Muscle of arm (tissue), 14 donors: Measurements from ENCODE around the gene SUB1. TPM values are rescaled to one million over a fixed set of nuclear protein-coding genes. Genes with fewer than 3 reads are reported as not detected.
"Not testable (repeated sequence)": the region's sequence is repeated elsewhere in the genome, so short reads cannot be mapped to it uniquely, and the experiment has no call there.

ENCODE experiments used
- DNase-seq: peaks from one replicate; pipeline ENCODE4 v3.0.0-alpha.2; 2013
- long read RNA-seq, 11 donors: transcript quantifications; one replicate each; lab custom pipeline, GENCODE V29; 2026
- polyA plus RNA-seq, 12 donors: library from polyadenylated mRNA; unstranded; fragments of 120-200 nt; gene quantifications; one replicate each; pipeline ENCODE4 v1.2.1, GENCODE V29; 2013; ENCODE audit not compliant: insufficient read length in 12 of 12

The SUB1 gene
- 100 to 1,000 TPM in 11 of 12 donors, not detected in 1; 234 to 383 (median 317) TPM for polyA plus RNA-seq
- long read RNA-seq, donor 1, full-length matches to known transcripts = 169 of 198 reads
- long read RNA-seq, donor 1, partial matches to known transcripts = 29 of 198 reads
- long read RNA-seq, donor 1, other reads (novel, unspliced or antisense) = 0 of 198 reads
- long read RNA-seq, donor 2, full-length matches to known transcripts = 194 of 210 reads
- long read RNA-seq, donor 2, partial matches to known transcripts = 16 of 210 reads
- long read RNA-seq, donor 2, other reads (novel, unspliced or antisense) = 0 of 210 reads
- long read RNA-seq, donor 3, full-length matches to known transcripts = 71 of 82 reads
- long read RNA-seq, donor 3, partial matches to known transcripts = 11 of 82 reads
- long read RNA-seq, donor 3, other reads (novel, unspliced or antisense) = 0 of 82 reads
- long read RNA-seq, donor 4, full-length matches to known transcripts = 71 of 79 reads
- long read RNA-seq, donor 4, partial matches to known transcripts = 8 of 79 reads
- long read RNA-seq, donor 4, other reads (novel, unspliced or antisense) = 0 of 79 reads
- long read RNA-seq, donor 5, full-length matches to known transcripts = 149 of 175 reads
- long read RNA-seq, donor 5, partial matches to known transcripts = 16 of 175 reads
- long read RNA-seq, donor 5, other reads (novel, unspliced or antisense) = 10 of 175 reads
- long read RNA-seq, donor 6, full-length matches to known transcripts = 111 of 120 reads
- long read RNA-seq, donor 6, partial matches to known transcripts = 9 of 120 reads
- long read RNA-seq, donor 6, other reads (novel, unspliced or antisense) = 0 of 120 reads
- long read RNA-seq, donor 7, full-length matches to known transcripts = 84 of 96 reads
- long read RNA-seq, donor 7, partial matches to known transcripts = 12 of 96 reads
- long read RNA-seq, donor 7, other reads (novel, unspliced or antisense) = 0 of 96 reads
- long read RNA-seq, donor 8, full-length matches to known transcripts = 129 of 139 reads
- long read RNA-seq, donor 8, partial matches to known transcripts = 10 of 139 reads
- long read RNA-seq, donor 8, other reads (novel, unspliced or antisense) = 0 of 139 reads
- long read RNA-seq, donor 9, full-length matches to known transcripts = 127 of 134 reads
- long read RNA-seq, donor 9, partial matches to known transcripts = 7 of 134 reads
- long read RNA-seq, donor 9, other reads (novel, unspliced or antisense) = 0 of 134 reads
- long read RNA-seq, donor 10, full-length matches to known transcripts = 125 of 135 reads
- long read RNA-seq, donor 10, partial matches to known transcripts = 10 of 135 reads
- long read RNA-seq, donor 10, other reads (novel, unspliced or antisense) = 0 of 135 reads
- long read RNA-seq, donor 11, full-length matches to known transcripts = 181 of 204 reads
- long read RNA-seq, donor 11, partial matches to known transcripts = 17 of 204 reads
- long read RNA-seq, donor 11, other reads (novel, unspliced or antisense) = 6 of 204 reads

- DNase-seq = peak; percentile 95
Observed at GRCh38 chr5:32585446-32586275, at the start of gene SUB1. SUB1 (plus strand) TSS chr5:32585557; CDS start chr5:32588513, 2,956 bp downstream.

- DNase-seq = no peak
Observed at GRCh38 chr5:32536246-32536645, 49.1 kb upstream of the SUB1 start.

GRCh38 chr5:32537437-32538029 is 47.8 kb upstream of the SUB1 start:
- not testable (repeated sequence) for DNase-seq

GRCh38 chr5:32538031-32538547 is 47.3 kb upstream of the SUB1 start:
- DNase-seq = no peak

- DNase-seq = no peak
Observed at GRCh38 chr5:32539981-32540845, 45.1 kb upstream of the SUB1 start.

GRCh38 chr5:32541241-32541640 is 44.1 kb upstream of the SUB1 start:
- no peak for DNase-seq

GRCh38 chr5:32542216-32543059 is 42.9 kb upstream of the SUB1 start:
- DNase-seq = no peak

GRCh38 chr5:32543291-32543690 is 42.1 kb upstream of the SUB1 start:
- no peak for DNase-seq

GRCh38 chr5:32545102-32545800 is 40.1 kb upstream of the SUB1 start:
- DNase-seq = no peak

GRCh38 chr5:32551194-32551593 is 34.2 kb upstream of the SUB1 start:
- no peak for DNase-seq

GRCh38 chr5:32551865-32552264 is 33.5 kb upstream of the SUB1 start:
- DNase-seq = no peak

GRCh38 chr5:32552491-32552890 is 32.9 kb upstream of the SUB1 start:
- not testable (repeated sequence) for DNase-seq

GRCh38 chr5:32552936-32553335 is 32.4 kb upstream of the SUB1 start:
- no peak for DNase-seq

- DNase-seq = not testable (repeated sequence)
Observed at GRCh38 chr5:32554181-32554780, 31.1 kb upstream of the SUB1 start.

- DNase-seq = not testable (repeated sequence)
Observed at GRCh38 chr5:32556543-32556942, 28.8 kb upstream of the SUB1 start.

GRCh38 chr5:32559411-32559810 is 25.9 kb upstream of the SUB1 start:
- no peak for DNase-seq

GRCh38 chr5:32559921-32560320 is 25.4 kb upstream of the SUB1 start:
- no peak for DNase-seq
